GM19467 (cell line): ENCODE results near the gene TMEM35B.
"Not testable (repeated sequence)": the region's sequence is repeated elsewhere in the genome, so short reads cannot be mapped to it uniquely, and the experiment has no call there.

ENCODE experiments used
- ATAC-seq: cut with Tn5 transposase; IDR thresholded peaks from one replicate; pipeline ENCODE4 v1.9.1; 2021; ENCODE audit warnings: mild to moderate bottlenecking, moderate library complexity; ENCODE audit not compliant: unreplicated experiment

TMEM35B gene

GRCh38 chr1:34984793-34985608 is at the start of gene TMEM35B:
TSS of gene TMEM35B (minus strand) at chr1:34985347. CDS start at chr1:34985305, 42 bp downstream.
- peak; percentile 74 for ATAC-seq

GRCh38 chr1:35033346-35033745 is 48.2 kb upstream of the TMEM35B start:
- no peak for ATAC-seq

GRCh38 chr1:35032384-35032739 is 47.2 kb upstream of the TMEM35B start:
- no peak for ATAC-seq

DNA sequence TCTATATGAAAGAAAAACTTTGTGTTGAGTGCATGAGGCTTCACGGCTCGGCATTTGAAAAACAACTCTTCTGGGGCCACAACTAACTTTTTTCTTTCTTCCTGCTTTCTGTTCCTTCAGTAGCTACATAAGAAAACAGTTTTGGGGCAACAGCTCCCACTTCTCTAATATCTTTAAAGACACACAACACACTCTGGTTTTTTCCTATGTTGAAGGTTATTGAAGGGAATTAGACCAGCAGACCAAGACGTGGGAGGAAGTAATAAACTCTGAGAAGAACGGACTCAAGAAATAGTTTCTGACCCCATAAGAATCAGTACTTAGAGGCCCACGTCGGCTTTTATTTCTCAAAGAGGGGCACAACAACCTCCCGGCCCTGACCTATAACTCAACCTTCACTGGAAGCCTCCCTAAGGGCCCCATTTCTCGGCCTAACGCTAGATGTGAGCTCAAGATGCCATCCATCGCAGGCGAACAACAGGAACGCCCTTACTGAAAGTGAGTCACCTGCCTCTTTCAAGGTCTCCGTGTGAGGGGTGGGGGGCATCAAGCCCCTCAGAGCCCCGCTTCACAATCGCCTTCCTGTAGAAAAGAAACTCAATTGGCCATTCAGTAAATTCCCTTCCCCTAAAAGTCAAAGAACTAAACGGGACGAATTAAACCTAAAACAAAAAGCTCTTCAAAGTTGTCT is 45.8 kb upstream of the TMEM35B start:
- ATAC-seq, result peak; percentile 21

DNA sequence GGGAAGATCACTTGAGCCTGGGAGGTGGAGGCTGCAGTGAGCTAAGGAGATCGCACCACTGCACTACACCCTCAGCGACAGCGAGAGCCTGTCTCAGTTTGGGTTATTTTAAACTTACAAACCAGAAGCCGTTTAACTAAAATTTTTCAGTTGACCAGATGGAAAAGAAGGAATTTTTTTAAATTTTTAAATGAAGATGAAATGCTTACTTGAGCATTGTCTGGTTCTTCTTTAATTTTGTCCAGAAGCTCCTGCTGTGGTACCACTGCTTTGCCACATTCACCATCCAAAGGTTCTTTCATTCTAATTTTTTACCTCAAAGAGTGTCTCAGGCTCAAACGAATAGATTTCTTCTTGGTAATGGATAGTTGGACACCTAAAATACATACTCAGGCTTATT is 45.2 kb upstream of the TMEM35B start:
- no peak for ATAC-seq

GRCh38 chr1:35029761-35030160 is 44.6 kb upstream of the TMEM35B start:
- ATAC-seq, result no peak

- no peak for ATAC-seq
Measured at GRCh38 chr1:35016406-35016805, 31.3 kb upstream of the TMEM35B start.

- no peak for ATAC-seq
Measured at GRCh38 chr1:35014486-35014885, 29.3 kb upstream of the TMEM35B start.

- ATAC-seq, result no peak
Measured at GRCh38 chr1:35005711-35006110, 20.6 kb upstream of the TMEM35B start.

GRCh38 chr1:35001743-35002142 is 16.6 kb upstream of the TMEM35B start:
- no peak for ATAC-seq

DNA sequence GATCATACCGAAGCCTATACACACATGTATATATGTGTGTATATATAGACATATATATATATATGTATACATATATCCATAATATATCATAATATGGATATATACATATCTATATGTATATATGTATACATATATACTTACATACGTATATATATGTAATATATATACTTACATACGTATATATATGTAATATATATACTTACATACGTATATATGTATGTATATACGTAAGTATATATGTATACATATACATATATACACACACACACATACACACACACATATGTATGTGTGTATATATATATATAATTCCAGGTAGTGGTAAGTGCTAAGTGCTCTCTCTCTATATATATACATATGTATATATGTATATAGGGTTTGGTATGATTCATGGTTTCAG is 9.7 kb upstream of the TMEM35B start:
- ATAC-seq, result no peak

- ATAC-seq, result no peak
Measured at GRCh38 chr1:34988581-34988980, 3.4 kb upstream of the TMEM35B start.

- no peak for ATAC-seq
Measured at GRCh38 chr1:34988147-34988546, 3.0 kb upstream of the TMEM35B start.

- ATAC-seq, result no peak
Measured at GRCh38 chr1:34987018-34987417, 1.9 kb upstream of the TMEM35B start.

DNA sequence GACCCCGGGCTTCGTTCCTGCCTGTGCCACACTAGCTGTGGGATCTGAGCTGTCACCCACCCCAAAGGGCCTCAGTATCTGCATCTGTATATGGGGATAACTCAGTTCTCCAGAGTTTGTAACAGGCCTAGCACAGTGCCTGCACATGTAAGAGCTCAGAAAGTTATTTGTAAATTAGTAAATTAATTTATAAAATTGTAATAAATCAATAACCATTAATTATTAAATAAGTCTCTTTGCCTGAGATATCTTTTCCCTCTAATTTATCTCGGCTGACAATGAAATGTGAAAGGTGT is 410 bp upstream of the TMEM35B start:
- ATAC-seq, result not testable (repeated sequence)

DNA sequence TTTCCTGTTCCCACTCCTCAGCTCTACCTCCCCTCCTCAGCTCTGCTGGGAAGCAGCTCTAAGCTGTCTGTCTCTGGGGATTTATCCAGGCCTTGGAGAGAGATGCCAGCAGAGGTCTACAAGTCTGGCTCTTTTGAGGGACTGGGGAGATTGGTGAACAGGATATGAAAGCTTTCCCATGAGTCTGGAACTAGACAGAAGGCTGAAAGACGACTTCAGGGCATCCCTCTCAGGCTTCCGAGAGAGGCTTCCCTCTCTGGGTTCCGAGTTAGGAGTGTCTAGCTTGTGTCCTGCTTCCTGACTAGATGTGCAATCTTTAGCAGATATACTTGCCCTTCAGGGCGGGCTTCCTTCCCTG is 733 bp downstream of the TMEM35B start:
- no peak for ATAC-seq

DNA sequence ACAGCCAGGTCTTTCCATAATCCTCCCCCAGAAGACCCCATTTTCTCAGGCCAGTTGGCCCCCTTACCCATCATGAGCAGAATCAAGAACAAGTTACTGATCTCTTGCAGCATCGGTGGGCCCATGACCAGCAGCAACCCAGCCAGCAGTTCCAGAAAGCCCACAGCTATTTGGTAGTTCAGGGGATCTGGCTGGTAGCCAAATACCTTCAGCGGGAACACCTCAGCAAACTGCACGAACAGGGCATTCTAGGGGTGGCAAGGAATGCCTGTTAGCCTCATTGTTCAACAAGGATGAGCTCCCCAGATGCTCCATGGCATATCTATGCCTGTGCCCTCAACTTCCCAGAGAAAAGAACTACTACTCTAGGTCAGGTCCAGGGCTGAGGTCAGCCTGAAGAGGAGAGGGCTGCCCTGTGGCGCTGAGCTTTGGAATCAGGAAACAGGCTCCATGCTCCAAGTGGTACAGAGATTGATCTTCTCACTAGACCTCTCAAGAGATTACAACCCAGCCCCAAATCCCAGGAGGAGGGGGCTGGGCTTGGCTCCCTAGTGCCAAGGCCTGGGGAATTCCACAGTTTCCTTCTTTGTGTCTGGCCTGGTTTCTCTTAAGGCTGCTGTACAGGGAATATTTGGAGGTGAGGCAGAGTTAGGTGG is 1.3 kb downstream of the TMEM35B start:
- ATAC-seq, result no peak

GRCh38 chr1:34982820-34983376 is 2.2 kb downstream of the TMEM35B start:
- no peak for ATAC-seq

GRCh38 chr1:34980715-34981114 is 4.4 kb downstream of the TMEM35B start:
- no peak for ATAC-seq

DNA sequence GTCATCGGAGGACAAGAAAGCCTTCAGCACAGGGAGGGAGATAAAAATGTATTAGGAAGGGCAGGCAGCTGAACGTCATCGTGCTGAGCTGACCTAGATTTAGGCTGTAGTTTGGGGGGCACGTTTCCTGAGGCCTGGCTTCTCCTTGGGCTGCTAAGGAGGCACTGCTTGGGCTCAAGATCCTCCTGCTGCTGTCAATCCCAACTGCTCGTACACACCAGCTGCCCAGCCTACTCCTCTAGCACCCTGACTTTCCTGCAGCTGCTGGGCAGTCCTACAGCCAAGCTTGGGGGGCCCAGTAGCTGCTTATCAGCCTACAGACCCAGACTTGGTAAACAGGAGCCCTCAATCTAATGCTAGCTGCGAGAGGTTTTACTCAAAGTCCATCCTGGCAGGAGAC is 6.2 kb downstream of the TMEM35B start:
- no peak for ATAC-seq

DNA sequence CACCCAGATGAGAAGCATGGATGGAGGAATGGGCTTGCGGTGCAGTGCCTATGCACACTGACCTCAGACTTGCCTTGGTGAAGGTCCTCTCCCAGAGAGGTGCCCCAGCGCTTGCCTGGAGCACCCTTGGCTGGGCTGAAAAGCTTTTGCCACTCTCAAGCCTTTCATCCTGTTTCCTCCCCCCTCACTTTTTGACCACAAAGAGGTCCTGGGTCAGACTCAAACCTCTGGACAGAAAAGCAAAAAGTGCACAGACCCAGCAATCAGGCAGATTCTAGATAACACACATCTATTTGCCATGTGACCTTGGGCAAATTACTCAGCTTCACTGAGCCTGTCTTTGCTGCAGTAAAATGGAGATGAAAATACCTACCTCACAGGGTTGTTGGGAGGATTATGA is 7.3 kb downstream of the TMEM35B start:
- ATAC-seq, result no peak

GRCh38 chr1:34977210-34977471 is 8.0 kb downstream of the TMEM35B start:
- ATAC-seq, result no peak
